ENCODE data around the gene SLCO2B1.
"Not testable (repeated sequence)": the region's sequence is repeated elsewhere in the genome, so short reads cannot be mapped to it uniquely, and the experiment has no call there.

The SLCO2B1 gene

GRCh38 chr11:75150879-75151278, at the start of gene SLCO2B1:
TSS of gene SLCO2B1 (plus strand) at chr11:75151107. CDS start at chr11:75151382, 275 bp downstream.
- DNase-seq (ENCODE audit: low spot score) = no peak

- no peak for DNase-seq (ENCODE audit: low spot score)
These were observed 49.3 kb upstream of the SLCO2B1 start for GRCh38 chr11:75101424-75102128.

- DNase-seq (ENCODE audit: low spot score) = no peak
These were observed 47.4 kb upstream of the SLCO2B1 start for GRCh38 chr11:75103380-75104026.

- DNase-seq (ENCODE audit: low spot score) = no peak
These were observed 45.4 kb upstream of the SLCO2B1 start for GRCh38 chr11:75105462-75105925.

- DNase-seq (ENCODE audit: low spot score) = not testable (repeated sequence)
These were observed 44.8 kb upstream of the SLCO2B1 start for GRCh38 chr11:75105967-75106681.

- DNase-seq (ENCODE audit: low spot score) = no peak
These were observed 43.7 kb upstream of the SLCO2B1 start for GRCh38 chr11:75107187-75107586.

- DNase-seq (ENCODE audit: low spot score) = no peak
These were observed 38.7 kb upstream of the SLCO2B1 start for GRCh38 chr11:75112200-75112599.

GRCh38 chr11:75113030-75113429, 37.9 kb upstream of the SLCO2B1 start:
- DNase-seq (ENCODE audit: low spot score) = no peak

- no peak for DNase-seq (ENCODE audit: low spot score)
These were observed 36.4 kb upstream of the SLCO2B1 start for GRCh38 chr11:75114465-75114864.

GRCh38 chr11:75118577-75118976, 32.3 kb upstream of the SLCO2B1 start:
- DNase-seq (ENCODE audit: low spot score) = no peak

- no peak for DNase-seq (ENCODE audit: low spot score)
These were observed 24.3 kb upstream of the SLCO2B1 start for GRCh38 chr11:75126564-75126963.

GRCh38 chr11:75132080-75132479, 18.8 kb upstream of the SLCO2B1 start:
- DNase-seq (ENCODE audit: low spot score) = no peak

- DNase-seq (ENCODE audit: low spot score) = no peak
These were observed 16.9 kb upstream of the SLCO2B1 start for GRCh38 chr11:75133976-75134375.

GRCh38 chr11:75135021-75135650, 15.8 kb upstream of the SLCO2B1 start:
- DNase-seq (ENCODE audit: low spot score) = no peak

GRCh38 chr11:75135651-75136050, 15.3 kb upstream of the SLCO2B1 start:
- DNase-seq (ENCODE audit: low spot score) = no peak

- DNase-seq (ENCODE audit: low spot score) = peak; percentile 68
These were observed 10.4 kb upstream of the SLCO2B1 start for GRCh38 chr11:75140269-75141138.

- DNase-seq (ENCODE audit: low spot score) = no peak
These were observed 9.7 kb upstream of the SLCO2B1 start for GRCh38 chr11:75141166-75141565.

GRCh38 chr11:75142714-75143419, 8.0 kb upstream of the SLCO2B1 start:
- DNase-seq (ENCODE audit: low spot score) = no peak

- DNase-seq (ENCODE audit: low spot score) = no peak
These were observed 7.5 kb upstream of the SLCO2B1 start for GRCh38 chr11:75143420-75143731.

GRCh38 chr11:75144716-75145014, 6.2 kb upstream of the SLCO2B1 start:
- no peak for DNase-seq (ENCODE audit: low spot score)

Data from HuH-7.5 (cell line).